ENCODE data around the gene OR51L1. TPM values are rescaled to one million over a fixed set of nuclear protein-coding genes. Genes with fewer than 3 reads are reported as not detected.
"Not testable (repeated sequence)": the region's sequence is repeated elsewhere in the genome, so short reads cannot be mapped to it uniquely, and the experiment has no call there.

OR51L1 gene, protein sequence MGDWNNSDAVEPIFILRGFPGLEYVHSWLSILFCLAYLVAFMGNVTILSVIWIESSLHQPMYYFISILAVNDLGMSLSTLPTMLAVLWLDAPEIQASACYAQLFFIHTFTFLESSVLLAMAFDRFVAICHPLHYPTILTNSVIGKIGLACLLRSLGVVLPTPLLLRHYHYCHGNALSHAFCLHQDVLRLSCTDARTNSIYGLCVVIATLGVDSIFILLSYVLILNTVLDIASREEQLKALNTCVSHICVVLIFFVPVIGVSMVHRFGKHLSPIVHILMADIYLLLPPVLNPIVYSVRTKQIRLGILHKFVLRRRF
- total RNA-seq, result not detected in 2 replicates

DNA sequence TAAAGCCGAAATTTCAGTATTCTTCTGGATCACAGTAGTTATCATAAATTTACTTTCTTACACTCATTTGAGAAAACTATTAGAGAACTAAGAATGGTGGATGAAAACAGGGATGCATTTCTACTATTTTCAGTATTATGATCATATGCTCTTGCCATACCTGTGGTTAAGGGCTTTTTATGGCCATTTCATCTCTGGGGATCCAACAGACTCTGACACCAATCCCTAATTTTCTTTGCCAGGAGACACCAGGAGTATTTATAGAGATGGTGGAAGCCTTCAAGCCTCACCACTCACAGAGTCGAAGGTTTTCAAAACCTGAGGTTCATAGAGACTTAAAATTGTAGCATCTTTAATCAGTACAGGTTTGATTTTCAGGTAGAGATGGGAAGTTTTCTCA is at the start of gene OR51L1:
OR51L1 (plus strand) TSS at position 301 of the 400 bp plus-strand sequence. CDS start 4,132 bp downstream, outside the sequence.
- no peak within 1 kb of the TSS for H3K4me3 ChIP-seq (ENCODE audit: low read depth, low read length)
- no peak for DNase-seq (ENCODE audit: low read depth)
- TF ChIP-seq, protein P1, sequence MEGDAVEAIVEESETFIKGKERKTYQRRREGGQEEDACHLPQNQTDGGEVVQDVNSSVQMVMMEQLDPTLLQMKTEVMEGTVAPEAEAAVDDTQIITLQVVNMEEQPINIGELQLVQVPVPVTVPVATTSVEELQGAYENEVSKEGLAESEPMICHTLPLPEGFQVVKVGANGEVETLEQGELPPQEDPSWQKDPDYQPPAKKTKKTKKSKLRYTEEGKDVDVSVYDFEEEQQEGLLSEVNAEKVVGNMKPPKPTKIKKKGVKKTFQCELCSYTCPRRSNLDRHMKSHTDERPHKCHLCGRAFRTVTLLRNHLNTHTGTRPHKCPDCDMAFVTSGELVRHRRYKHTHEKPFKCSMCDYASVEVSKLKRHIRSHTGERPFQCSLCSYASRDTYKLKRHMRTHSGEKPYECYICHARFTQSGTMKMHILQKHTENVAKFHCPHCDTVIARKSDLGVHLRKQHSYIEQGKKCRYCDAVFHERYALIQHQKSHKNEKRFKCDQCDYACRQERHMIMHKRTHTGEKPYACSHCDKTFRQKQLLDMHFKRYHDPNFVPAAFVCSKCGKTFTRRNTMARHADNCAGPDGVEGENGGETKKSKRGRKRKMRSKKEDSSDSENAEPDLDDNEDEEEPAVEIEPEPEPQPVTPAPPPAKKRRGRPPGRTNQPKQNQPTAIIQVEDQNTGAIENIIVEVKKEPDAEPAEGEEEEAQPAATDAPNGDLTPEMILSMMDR (conservative IDR thresholded peaks at IDR 0.05; ENCODE audit: low read depth, low read length), result no peak

DNA sequence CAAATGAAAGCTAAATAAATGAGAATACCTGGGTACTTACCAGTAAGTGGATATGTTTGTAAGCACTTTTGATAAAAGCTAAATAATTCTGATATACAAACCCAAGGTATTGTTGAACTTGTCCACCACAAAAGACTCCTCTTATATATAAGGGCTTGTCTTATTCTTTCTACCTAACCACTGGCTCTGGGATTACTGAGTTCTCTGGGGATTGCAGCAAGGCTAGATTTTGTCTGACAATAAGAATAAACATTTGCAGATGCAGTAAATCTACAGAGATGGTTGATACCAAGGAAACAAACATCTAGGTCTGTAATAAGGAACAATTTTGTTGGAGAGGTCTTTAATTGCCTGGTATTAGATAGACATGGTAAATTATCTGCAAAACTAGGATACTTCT is 47.1 kb upstream of the OR51L1 start, which contains the start of gene OR51A4:
OR51A4 (minus strand) TSS at position 101 of the 400 bp plus-strand sequence. CDS start 505 bp downstream, outside the sequence.
- no peak for DNase-seq (ENCODE audit: low read depth)
- no peak within 1 kb of the TSS for H3K4me3 ChIP-seq (ENCODE audit: low read depth, low read length)
- TF ChIP-seq, protein P1 (conservative IDR thresholded peaks at IDR 0.05; ENCODE audit: low read depth, low read length), result no peak

DNA sequence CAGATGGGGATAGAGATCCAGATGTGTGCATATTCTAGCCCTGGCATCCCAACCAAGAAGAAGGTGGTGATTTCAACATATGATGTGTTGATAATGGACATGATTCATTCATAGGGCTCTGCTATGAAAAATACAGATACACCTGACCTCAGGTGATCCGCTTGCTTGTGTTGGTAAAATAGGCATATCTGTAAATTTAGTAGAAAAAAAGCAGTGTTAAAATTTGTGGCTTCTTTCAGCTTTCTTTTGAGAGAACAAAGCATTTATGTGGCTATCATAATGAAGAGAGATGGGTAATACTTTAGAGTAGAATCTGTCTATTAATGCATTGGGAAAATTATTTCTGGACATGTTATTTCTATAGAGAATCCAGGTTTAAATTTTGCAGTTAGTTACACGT is 39.0 kb upstream of the OR51L1 start, which contains the start of gene OR51A2:
OR51A2 (minus strand) TSS at position 101 of the 400 bp plus-strand sequence; CDS start at position 101, 0 bp downstream.
- H3K4me3 ChIP-seq (ENCODE audit: low read depth, low read length); DNase-seq (ENCODE audit: low read depth): not testable (repeated sequence)

DNA sequence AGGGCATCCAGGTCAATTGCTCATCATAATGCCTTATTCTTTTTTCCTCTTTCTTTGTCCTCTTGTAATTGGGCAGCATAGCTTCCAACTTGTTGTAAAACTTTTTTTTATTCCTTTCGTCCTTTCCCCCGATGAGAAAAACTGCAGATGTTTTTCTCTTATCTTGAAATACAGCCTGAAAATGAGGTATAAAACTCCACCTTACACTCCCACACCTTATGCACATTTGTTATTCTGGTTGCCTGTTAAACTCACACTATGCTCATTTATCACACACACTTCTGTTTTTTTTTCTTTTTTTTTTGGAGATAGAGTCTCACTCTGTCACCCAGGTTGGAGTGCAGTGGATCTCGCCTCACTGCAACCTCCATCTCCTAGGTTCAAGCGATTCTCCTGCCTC is 37.3 kb upstream of the OR51L1 start:
- no peak for DNase-seq (ENCODE audit: low read depth)
- TF ChIP-seq, protein P1 (conservative IDR thresholded peaks at IDR 0.05; ENCODE audit: low read depth, low read length), result no peak
- H3K4me3 ChIP-seq (ENCODE audit: low read depth, low read length), result no peak overlapping the region

DNA sequence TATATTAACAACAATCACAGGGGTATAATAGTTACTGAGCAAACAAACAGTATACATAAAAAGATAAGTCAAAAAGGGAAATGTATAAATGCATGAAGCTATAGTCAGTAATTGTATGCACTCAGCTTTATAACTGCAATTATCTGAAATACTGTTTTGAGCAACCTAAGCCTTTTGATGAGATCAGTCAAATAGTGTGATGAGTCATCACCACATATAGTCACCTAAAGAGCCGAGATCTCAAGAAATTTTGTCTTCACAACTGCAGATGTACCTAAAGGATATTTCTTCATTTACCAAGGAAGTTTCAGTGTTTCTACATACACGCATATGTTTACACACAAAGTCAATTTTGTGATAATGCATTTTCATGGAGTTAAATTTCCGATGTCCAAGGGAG is 33.8 kb upstream of the OR51L1 start:
- H3K4me3 ChIP-seq (ENCODE audit: low read depth, low read length), result no peak overlapping the region
- no peak for DNase-seq (ENCODE audit: low read depth)
- TF ChIP-seq, protein P1 (conservative IDR thresholded peaks at IDR 0.05; ENCODE audit: low read depth, low read length), result no peak

DNA sequence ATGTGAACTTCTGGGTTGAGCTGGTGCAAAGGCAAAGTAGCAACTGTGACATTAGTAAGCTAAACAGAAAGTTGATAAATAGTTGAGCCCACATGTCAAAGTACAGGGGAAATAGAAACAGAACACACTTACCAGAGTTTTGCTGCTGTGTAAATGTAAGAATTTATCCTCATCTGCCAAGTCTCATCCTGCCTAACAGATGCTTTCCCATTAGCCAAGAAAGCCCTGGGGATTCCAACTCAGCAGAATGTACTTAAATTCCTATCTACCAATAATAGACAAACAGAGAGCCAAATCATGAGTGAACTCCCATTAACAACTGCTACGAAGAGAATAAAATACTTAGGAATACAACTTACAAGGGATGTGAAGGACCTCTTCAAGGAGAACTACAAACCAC is 31.8 kb upstream of the OR51L1 start:
- TF ChIP-seq, protein P1 (conservative IDR thresholded peaks at IDR 0.05; ENCODE audit: low read depth, low read length), result no peak
- H3K4me3 ChIP-seq (ENCODE audit: low read depth, low read length), result no peak overlapping the region
- DNase-seq (ENCODE audit: low read depth), result no peak

DNA sequence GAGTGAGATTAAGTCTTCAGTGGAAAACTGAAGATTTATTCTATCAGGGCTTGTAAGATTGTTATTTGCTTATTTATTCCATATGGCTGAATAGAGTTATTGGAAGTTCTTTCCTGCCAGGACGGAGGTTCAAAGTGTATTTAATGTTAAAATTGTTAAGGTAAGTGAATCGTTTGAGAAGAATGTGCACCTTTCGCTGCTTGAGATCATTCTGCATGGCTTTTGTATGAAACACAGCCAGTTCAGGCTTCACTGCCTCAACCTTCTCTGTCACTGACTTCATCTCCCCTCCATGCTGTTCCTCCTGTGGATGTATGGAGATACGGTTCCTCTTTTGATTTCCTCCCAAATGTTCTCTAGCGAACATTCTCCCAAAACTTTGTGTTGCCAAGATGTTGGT is 19.2 kb upstream of the OR51L1 start:
- no peak for DNase-seq (ENCODE audit: low read depth)
- TF ChIP-seq, protein P1 (conservative IDR thresholded peaks at IDR 0.05; ENCODE audit: low read depth, low read length), result no peak
- H3K4me3 ChIP-seq (ENCODE audit: low read depth, low read length), result no peak overlapping the region
